ENCODE results near the gene RTP2.

The RTP2 gene

GRCh38 chr3:187702507-187703033, at the start of gene RTP2:
Gene RTP2, minus strand, starts transcription at chr3:187702557. Its CDS starts 429 bp downstream, at chr3:187702128.
- no peak for DNase-seq

GRCh38 chr3:187750513-187751123, 48.3 kb upstream of the RTP2 start:
- DNase-seq: no peak

GRCh38 chr3:187750006-187750512, 47.7 kb upstream of the RTP2 start:
- DNase-seq: no peak

GRCh38 chr3:187748050-187748481, 45.7 kb upstream of the RTP2 start:
- DNase-seq: peak; percentile 90

GRCh38 chr3:187747506-187747905, 45.1 kb upstream of the RTP2 start:
- DNase-seq: no peak

- peak; percentile 25 for DNase-seq
These were observed 44.3 kb upstream of the RTP2 start for GRCh38 chr3:187746442-187747281.

- no peak for DNase-seq
These were observed 43.7 kb upstream of the RTP2 start for GRCh38 chr3:187746059-187746441.

- DNase-seq: peak; percentile 87
These were observed 43.1 kb upstream of the RTP2 start, which contains the start of gene BCL6 for GRCh38 chr3:187745201-187746058. Gene BCL6, minus strand, starts transcription at chr3:187745468. Its CDS starts 11,775 bp downstream, at chr3:187733693.

- peak; percentile 56 for DNase-seq
These were observed 42.1 kb upstream of the RTP2 start for GRCh38 chr3:187744169-187745151.

- peak; percentile 75 for DNase-seq
These were observed 41.1 kb upstream of the RTP2 start for GRCh38 chr3:187743195-187744141.

GRCh38 chr3:187742351-187743171, 40.2 kb upstream of the RTP2 start:
- DNase-seq: peak; percentile 25

GRCh38 chr3:187741403-187742350, 39.3 kb upstream of the RTP2 start:
- DNase-seq: peak; percentile 80

- peak; percentile 73 for DNase-seq
These were observed 38.4 kb upstream of the RTP2 start for GRCh38 chr3:187740421-187741399.

- DNase-seq: peak; percentile 84
These were observed 37.4 kb upstream of the RTP2 start for GRCh38 chr3:187739561-187740332.

GRCh38 chr3:187739094-187739560, 36.8 kb upstream of the RTP2 start:
- peak; percentile 42 for DNase-seq

All from activated naive CD4-positive, alpha-beta T cell treated with Interleukin-2 at 50 U/mL for 16 hours (primary cell).